Mucosa of gallbladder (tissue), 1 donor: ENCODE results near the gene LRFN3. TPM values are rescaled to one million over a fixed set of nuclear protein-coding genes. Genes with fewer than 3 reads are reported as not detected.
"Not testable (repeated sequence)": the region's sequence is repeated elsewhere in the genome, so short reads cannot be mapped to it uniquely, and the experiment has no call there.

ENCODE experiments used
- DNase-seq: peaks from one replicate; pipeline ENCODE4 v3.0.0-alpha.2; 2020; ENCODE audit warnings: low spot score
- total RNA-seq: library from RNA; stranded (reverse); gene quantifications from one replicate; pipeline ENCODE4 v1.2.1, GENCODE V29; 2021
- donor health status: DM: no; HTN: no; CAD: no.

Gene LRFN3
- total RNA-seq = 23.7 TPM

GRCh38 chr19:35935911-35936737 lies at the start of gene LRFN3:
Gene LRFN3, plus strand, starts transcription at chr19:35936374. Its CDS starts 3,052 bp downstream, at chr19:35939426.
- DNase-seq = peak; percentile 57

GRCh38 chr19:35887197-35887596 lies 49.0 kb upstream of the LRFN3 start:
- no peak for DNase-seq

- no peak for DNase-seq
Measured at GRCh38 chr19:35888398-35888797, 47.8 kb upstream of the LRFN3 start.

GRCh38 chr19:35889370-35890112 lies 46.6 kb upstream of the LRFN3 start:
- DNase-seq = no peak

GRCh38 chr19:35890113-35890650 lies 46.0 kb upstream of the LRFN3 start:
- no peak for DNase-seq

- DNase-seq = not testable (repeated sequence)
Measured at GRCh38 chr19:35891819-35892218, 44.4 kb upstream of the LRFN3 start.

GRCh38 chr19:35894342-35894741 lies 41.8 kb upstream of the LRFN3 start:
- no peak for DNase-seq

- no peak for DNase-seq
Measured at GRCh38 chr19:35895911-35896642, 40.1 kb upstream of the LRFN3 start.

- no peak for DNase-seq
Measured at GRCh38 chr19:35896643-35897040, 39.5 kb upstream of the LRFN3 start.

- no peak for DNase-seq
Measured at GRCh38 chr19:35897706-35898451, 38.3 kb upstream of the LRFN3 start.

GRCh38 chr19:35898499-35898809 lies 37.7 kb upstream of the LRFN3 start:
- no peak for DNase-seq

- peak; percentile 84 for DNase-seq
Measured at GRCh38 chr19:35899547-35900214, 36.5 kb upstream of the LRFN3 start.

- no peak for DNase-seq
Measured at GRCh38 chr19:35901055-35901644, 35.0 kb upstream of the LRFN3 start.

- no peak for DNase-seq
Measured at GRCh38 chr19:35901854-35902661, 34.1 kb upstream of the LRFN3 start, which contains the start of gene HCST. Gene HCST, plus strand, starts transcription at chr19:35902529. Its CDS starts 65 bp downstream, at chr19:35902594.

GRCh38 chr19:35902870-35903475 lies 33.2 kb upstream of the LRFN3 start:
- no peak for DNase-seq

GRCh38 chr19:35903550-35904179 lies 32.5 kb upstream of the LRFN3 start:
- DNase-seq = peak; percentile 83

- DNase-seq = no peak
Measured at GRCh38 chr19:35904311-35905068, 31.7 kb upstream of the LRFN3 start.
